K562 (cell line): Measurements from ENCODE around the gene THRSP. TPM values are rescaled to one million over a fixed set of nuclear protein-coding genes. Genes with fewer than 3 reads are reported as not detected.

Experiments
- ATAC-seq: fragments of 200-7000 bp; cut with Tn5 transposase; 3 replicates; pipeline ENCODE4 v1.9.1; 2020; ENCODE audit warnings: moderate library complexity
- BruUV-seq: library from RNA; stranded (reverse); fragments of 400-500 nt; replicated peaks from 2 replicates; lab custom pipeline; 2021; lab: Mats Ljungman, UMichigan
- CTCF ChIA-PET: fragments of 300-600 bp; formaldehyde crosslinking; extraction: SDS; loops from one replicate; lab custom pipeline; 2021; ENCODE audit warnings: low intra/inter-chr PET ratio; lab: Yijun Ruan, JAX
- POLR2A ChIA-PET: fragments of 300-600, 350-650 bp; sonication (Branson Sonifier 250); formaldehyde crosslinking; extraction: SDS; loops from one replicate; lab custom pipeline; 2021; ENCODE audit warnings: antibody characterized with exemption, inconsistent platforms; lab: Yijun Ruan, JAX
- DNase-seq, 4 experiments: peaks; one replicate each; pipeline versions ENCODE4 v3.0.0 to v3.0.0-alpha.2; 2011 to 2018; ENCODE audit warnings: low spot score in 3 of 4, mixed read lengths in 3 of 4; ENCODE audit errors: extremely low read depth in 1 of 4
- FAIRE-seq: peaks from 2 replicates; lab custom pipeline; 2011; peaks lifted over from hg19 to GRCh38; lab: Jason Lieb, UNC
- H2AFZ ChIP-seq: 2 replicates; pipeline ENCODE4 v1.6.0; 2011; ENCODE audit warnings: low read depth, low read length, control low read depth, inconsistent platforms
- H3K27ac ChIP-seq: fragments of 200-600 bp; 3 replicates; pipeline ENCODE4 v1.8.0; 2011; ENCODE audit warnings: low read depth, mild to moderate bottlenecking, control low read depth, inconsistent platforms, low read length, moderate library complexity, mixed read lengths; ENCODE audit errors: extremely low read depth
- H3K27me3 ChIP-seq, 2 experiments: fragments of 300-600 bp in 1 of 2; 2 replicates in 1 of 2; 3 replicates in 1 of 2; pipeline versions ENCODE4 v1.6.0 to v1.8.0; 2011; ENCODE audit warnings: inconsistent platforms in 2 of 2, low read length in 2 of 2, mild to moderate bottlenecking in 1 of 2, mixed read lengths in 1 of 2, moderate library complexity in 1 of 2; ENCODE audit not compliant: control insufficient read depth in 2 of 2, insufficient read depth in 2 of 2
- H3K36me3 ChIP-seq: fragments of 300-600 bp; 3 replicates; pipeline ENCODE4 v1.8.0; 2011; ENCODE audit warnings: mild to moderate bottlenecking, low read length, inconsistent platforms; ENCODE audit not compliant: control insufficient read depth, insufficient read depth
- H3K4me1 ChIP-seq, 2 experiments: fragments of 200-600 bp in 1 of 2; replicated peaks in 1 of 2; 2 replicates in 1 of 2; 3 replicates in 1 of 2; pipeline versions ENCODE4 v1.5.1 to v1.8.0; 2011; ENCODE audit warnings: inconsistent platforms in 2 of 2, low read length in 2 of 2, mild to moderate bottlenecking in 1 of 2, mixed read lengths in 1 of 2, moderate library complexity in 1 of 2; ENCODE audit not compliant: control insufficient read depth in 2 of 2, insufficient read depth in 2 of 2
- H3K4me2 ChIP-seq: 2 replicates; pipeline ENCODE4 v1.6.1; 2011; ENCODE audit warnings: low read length, control low read depth, inconsistent platforms, mixed read lengths; ENCODE audit not compliant: insufficient read depth
- H3K4me3 ChIP-seq: fragments of 200-600 bp; sonication (generic), shearing (Covaris generic); 2 replicates; pipeline ENCODE4 v1.5.1; 2016; ENCODE audit warnings: control low read depth, inconsistent platforms
- H3K79me2 ChIP-seq: fragments of 200-600 bp; 3 replicates; pipeline ENCODE4 v1.8.0; 2011; ENCODE audit warnings: low read length, inconsistent platforms; ENCODE audit not compliant: control insufficient read depth, insufficient read depth
- H3K9ac ChIP-seq, 2 experiments: 2 replicates each; pipeline versions ENCODE4 v1.6.0 to v1.6.1; 2011; ENCODE audit warnings: low read depth in 2 of 2, low read length in 2 of 2, control low read depth in 1 of 2, inconsistent platforms in 1 of 2, mild to moderate bottlenecking in 1 of 2, mixed read lengths in 1 of 2; ENCODE audit not compliant: insufficient read depth in 1 of 2
- H3K9me1 ChIP-seq: one replicate; pipeline ENCODE4 v1.6.0; 2011; ENCODE audit warnings: inconsistent platforms, mild to moderate bottlenecking, low read length, moderate library complexity; ENCODE audit not compliant: control insufficient read depth, insufficient read depth
- H3K9me3 ChIP-seq: replicated peaks from 2 replicates; pipeline ENCODE4 v1.5.1; 2011; ENCODE audit warnings: low read depth, low read length, inconsistent platforms; ENCODE audit not compliant: control insufficient read depth, insufficient read depth
- H4K20me1 ChIP-seq: replicated peaks from 2 replicates; pipeline ENCODE4 v1.6.1; 2011; ENCODE audit warnings: low read length, inconsistent platforms, mixed read lengths; ENCODE audit not compliant: control insufficient read depth, insufficient read depth
- PCBP1 ChIP-seq: fragments of 200-400 bp; formaldehyde crosslinking; IDR thresholded peaks from 2 replicates; pipeline ENCODE4 v1.6.1; 2018; ENCODE audit warnings: mild to moderate bottlenecking, low read depth, low read length; ENCODE audit not compliant: poor library complexity, severe bottlenecking
- WGBS: fragments of 100-300 bp; shearing (Covaris generic); methylation state at CpG from one replicate; pipeline ENCODE4 v1.1.6; 2016; ENCODE audit warnings: low coverage, mixed read lengths; ENCODE audit not compliant: insufficient coverage; ENCODE audit errors: missing lambda C conversion rate; 5-methylcytosine and 5-hydroxymethylcytosine counted together
- in situ Hi-C: fragments of 300-500 bp; cut with MboI; formaldehyde crosslinking; loops from 4 replicates; pipeline ENCODE4 v1.15.0; 2018; ENCODE audit warnings: inconsistent platforms, mixed read lengths
- intact Hi-C: fragments of 100-400 bp; cut with micrococcal nuclease; formaldehyde crosslinking; loops from 2 replicates; pipeline ENCODE4 v1.14.2; 2022
- polyA plus RNA-seq, 8 experiments: library from polyadenylated mRNA; depleted of rRNA in 4 of 8; stranded (reverse) in 5 of 8; unstranded in 3 of 8; fragments of >200 nt; fragmentation: Nextera tagmentation in 2 of 8; fragmentation: Illumina TruSeq in 1 of 8; extraction: Ambion mirVana in 2 of 8; extraction: Trizol in 1 of 8; gene quantifications; 2 replicates each; pipeline versions ENCODE4 v1.2.1 to v1.2.3, GENCODE V29; 2011 to 2014; ENCODE audit warnings: inconsistent platforms in 1 of 8, missing spikeins in 1 of 8
- total RNA-seq, 7 experiments: library from RNA; depleted of rRNA in 6 of 7; stranded (reverse); fragments of >200 nt in 6 of 7; fragmentation: Illumina TruSeq in 2 of 7; extraction: Trizol in 2 of 7; gene quantifications; 2 replicates each; pipeline versions ENCODE4 v1.2.1 to v1.2.3, GENCODE V29; 2011 to 2021; ENCODE audit warnings: low replicate concordance in 1 of 7
- TF ChIP-seq, protein P1 (sequence below): sonication (generic); formaldehyde crosslinking; IDR thresholded peaks from 2 replicates; pipeline ENCODE4 v1.8.0; 2022; ENCODE audit warnings: missing genetic modification reagents, mild to moderate bottlenecking, borderline replicate concordance

THRSP gene
- total and polyA plus RNA-seq, 9 of the 15 experiments (the other 6 are each of a cell fraction or from before 2014, with no cell fraction given): 0.23 to 0.56 (median 0.31) TPM; not detected in 2

DNA sequence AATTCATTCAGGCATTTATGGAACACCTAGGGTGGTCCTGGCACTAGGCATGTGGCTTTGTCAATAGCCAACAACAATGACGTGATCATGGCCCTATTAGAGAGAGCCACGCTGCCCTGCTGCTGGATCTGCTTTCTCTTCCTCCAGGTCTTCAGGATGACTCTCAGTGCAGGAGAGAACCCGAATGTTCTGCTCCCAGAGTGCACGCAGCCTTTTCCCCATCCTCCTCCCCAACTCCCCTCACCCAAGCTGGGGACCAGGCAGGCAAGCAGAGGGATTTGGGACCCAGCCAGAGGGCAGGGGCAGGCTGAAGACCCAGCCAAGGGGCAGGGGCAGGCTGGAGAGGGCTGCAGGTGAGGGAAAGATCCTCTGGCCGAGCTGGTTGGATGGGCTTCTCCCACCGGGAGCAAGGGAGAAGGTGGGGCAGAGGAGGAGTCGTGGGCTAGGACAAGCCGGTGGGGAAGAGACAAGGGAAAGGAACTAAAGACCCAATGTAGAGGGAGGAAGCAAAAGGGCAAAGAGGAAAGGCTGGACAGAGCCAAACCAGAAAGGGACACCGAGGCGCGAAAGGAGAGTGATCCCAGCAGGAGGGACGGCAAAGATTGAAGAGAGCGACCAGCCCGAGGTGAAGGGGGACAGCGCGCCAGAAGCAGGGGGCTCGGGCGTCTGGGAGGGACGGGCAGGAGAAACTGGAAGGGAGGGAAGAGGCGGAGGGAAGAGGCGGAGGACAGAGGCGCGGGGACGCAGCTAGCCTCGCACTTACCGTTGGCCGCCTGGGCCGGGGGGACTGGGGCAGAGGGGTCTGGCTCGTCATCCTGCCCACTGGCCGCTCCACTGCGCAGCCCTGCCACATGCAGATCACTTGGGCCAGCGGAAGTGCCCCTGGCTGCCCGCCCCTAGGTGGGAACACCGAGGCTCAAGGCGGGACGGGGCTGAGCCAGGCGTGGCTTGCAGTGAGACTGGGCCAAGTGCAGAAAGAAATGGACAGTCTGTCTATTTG is 41.0 kb upstream of the THRSP start, which contains the start of gene KCTD14:
Gene KCTD14, minus strand, starts transcription at position 880 of the 1,000 bp plus-strand sequence. Its CDS starts 27 bp downstream, at position 853.
- peak within 1 kb of the TSS in 1 of 2 experiments; percentile 78; a peak in 2 of 4 replicates for H3K9ac ChIP-seq
- H3K27ac ChIP-seq: no peak within 1 kb of the TSS
- no peaks in the 10 kb centered on the region for H3K36me3 ChIP-seq
- BruUV-seq: no TSS peak
- no peaks in the 10 kb centered on the region; the same call in 1 of the 2 replicates for H3K9me3 ChIP-seq
- peak; percentile 27 for TF ChIP-seq PCBP1
- TF ChIP-seq, protein P1, sequence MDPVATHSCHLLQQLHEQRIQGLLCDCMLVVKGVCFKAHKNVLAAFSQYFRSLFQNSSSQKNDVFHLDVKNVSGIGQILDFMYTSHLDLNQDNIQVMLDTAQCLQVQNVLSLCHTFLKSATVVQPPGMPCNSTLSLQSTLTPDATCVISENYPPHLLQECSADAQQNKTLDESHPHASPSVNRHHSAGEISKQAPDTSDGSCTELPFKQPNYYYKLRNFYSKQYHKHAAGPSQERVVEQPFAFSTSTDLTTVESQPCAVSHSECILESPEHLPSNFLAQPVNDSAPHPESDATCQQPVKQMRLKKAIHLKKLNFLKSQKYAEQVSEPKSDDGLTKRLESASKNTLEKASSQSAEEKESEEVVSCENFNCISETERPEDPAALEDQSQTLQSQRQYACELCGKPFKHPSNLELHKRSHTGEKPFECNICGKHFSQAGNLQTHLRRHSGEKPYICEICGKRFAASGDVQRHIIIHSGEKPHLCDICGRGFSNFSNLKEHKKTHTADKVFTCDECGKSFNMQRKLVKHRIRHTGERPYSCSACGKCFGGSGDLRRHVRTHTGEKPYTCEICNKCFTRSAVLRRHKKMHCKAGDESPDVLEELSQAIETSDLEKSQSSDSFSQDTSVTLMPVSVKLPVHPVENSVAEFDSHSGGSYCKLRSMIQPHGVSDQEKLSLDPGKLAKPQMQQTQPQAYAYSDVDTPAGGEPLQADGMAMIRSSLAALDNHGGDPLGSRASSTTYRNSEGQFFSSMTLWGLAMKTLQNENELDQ: no peak
- TF ChIP-seq, all 486 proteins: peak for 1
- no peaks in the 10 kb centered on the region for H4K20me1 ChIP-seq
- FAIRE-seq (no peak), DNase-seq (no peak), ATAC-seq (no peak; the same call in 2 of the 3 replicates)
- 59% methylated on average over 26 of the region's 37 CpGs for whole genome bisulfite sequencing
- no peak within 1 kb of the TSS for H3K4me2 ChIP-seq
- CTCF ChIA-PET: no interaction called here
- POLR2A ChIA-PET: interaction anchor here (1.2 kb wide), 1 partner anchor 15 kb away, joined by 3 read pairs; no protein-coding TSS in a partner anchor
- no peak within 1 kb of the TSS for H2AFZ ChIP-seq
- intact Hi-C loops: no loop called here
- H3K79me2 ChIP-seq: no peaks in the 10 kb centered on the region
- no peaks in the 10 kb centered on the region for H3K27me3 ChIP-seq
- no peak within 1 kb of the TSS for H3K4me3 ChIP-seq
- no peaks in the 10 kb centered on the region for H3K9me1 ChIP-seq
- H3K4me1 ChIP-seq: peaks cover 0 to 5% of the 10 kb centered on the region in 2 experiments; a peak in 1 of 5 replicates
- in situ Hi-C loops: no loop called here
